CD14-positive monocyte (primary cell): Measurements from ENCODE around the gene CMTM8. TPM values are rescaled to one million over a fixed set of nuclear protein-coding genes. Genes with fewer than 3 reads are reported as not detected.

Experiments used
- DNase-seq, 3 donors: peaks; one replicate each; pipeline ENCODE4 v3.0.0-alpha.2; 2011 to 2022
- H2AFZ ChIP-seq: 2 replicates; pipeline ENCODE4 v1.6.0; 2012; ENCODE audit warnings: mild to moderate bottlenecking, low read depth, low read length, inconsistent platforms; ENCODE audit not compliant: insufficient read depth, poor library complexity, severe bottlenecking
- H3K27ac ChIP-seq, 2 donors: 1 replicate in 1 of 2; 2 replicates in 1 of 2; pipeline ENCODE4 v1.5.1; 2012 to 2013; ENCODE audit warnings: low read length in 2 of 2, control low read depth in 1 of 2, inconsistent platforms in 1 of 2, low read depth in 1 of 2, mild to moderate bottlenecking in 1 of 2
- H3K27me3 ChIP-seq, 2 donors: one replicate each; pipeline versions ENCODE4 v1.6.0 to v1.6.1; 2011 to 2013; ENCODE audit warnings: low read length in 2 of 2; ENCODE audit not compliant: control insufficient read depth in 2 of 2, insufficient read depth in 2 of 2
- H3K36me3 ChIP-seq, 2 donors: replicated peaks in 1 of 2; 1 replicate in 1 of 2; 2 replicates in 1 of 2; pipeline versions ENCODE4 v1.5.1 to v1.6.1; 2012 to 2013; ENCODE audit warnings: low read length in 2 of 2, control low read depth in 1 of 2, inconsistent platforms in 1 of 2, mild to moderate bottlenecking in 1 of 2; ENCODE audit not compliant: insufficient read depth in 2 of 2, control insufficient read depth in 1 of 2
- H3K4me1 ChIP-seq, 2 donors: 1 replicate in 1 of 2; 2 replicates in 1 of 2; pipeline versions ENCODE4 v1.5.1 to v1.6.1; 2012 to 2013; ENCODE audit warnings: low read length in 2 of 2, control low read depth in 1 of 2, inconsistent platforms in 1 of 2, mild to moderate bottlenecking in 1 of 2, moderate library complexity in 1 of 2; ENCODE audit not compliant: insufficient read depth in 2 of 2, control insufficient read depth in 1 of 2
- H3K4me2 ChIP-seq: replicated peaks from 2 replicates; pipeline ENCODE3; 2012; ENCODE audit warnings: low read length, moderate library complexity, mild to moderate bottlenecking; ENCODE audit not compliant: poor library complexity, severe bottlenecking; ENCODE audit errors: extremely low read depth
- H3K4me3 ChIP-seq, 3 experiments: fragments of 200-600 bp in 1 of 3; sonication (generic) in 1 of 3; replicated peaks in 1 of 3; 1 replicate in 2 of 3; 2 replicates in 1 of 3; pipeline ENCODE4 v1.5.1; 2011 to 2013; ENCODE audit warnings: low read length in 3 of 3, mild to moderate bottlenecking in 3 of 3, control low read depth in 2 of 3, low read depth in 2 of 3, inconsistent platforms in 1 of 3, moderate library complexity in 1 of 3
- H3K79me2 ChIP-seq: 2 replicates; pipeline ENCODE4 v1.6.0; 2012; ENCODE audit warnings: mild to moderate bottlenecking, control low read depth, inconsistent platforms, low read length, moderate library complexity; ENCODE audit not compliant: insufficient read depth
- H3K9ac ChIP-seq: 2 replicates; pipeline ENCODE4 v1.6.0; 2017; ENCODE audit warnings: low read length, mild to moderate bottlenecking; ENCODE audit not compliant: insufficient read depth, poor library complexity, severe bottlenecking
- H3K9me3 ChIP-seq, 2 donors: replicated peaks in 1 of 2; 1 replicate in 1 of 2; 2 replicates in 1 of 2; pipeline versions ENCODE4 v1.5.1 to v1.6.1; 2012 to 2013; ENCODE audit warnings: low read length in 2 of 2, control low read depth in 1 of 2; ENCODE audit not compliant: control insufficient read depth in 1 of 2, insufficient read depth in 1 of 2
- H4K20me1 ChIP-seq: 2 replicates; pipeline ENCODE4 v1.6.0; 2012; ENCODE audit warnings: mild to moderate bottlenecking, low read length, control low read depth, moderate library complexity; ENCODE audit not compliant: insufficient read depth
- H3K27ac Mint-ChIP-seq, 7 donors: one replicate each; pipeline ENCODE4 v1.8.0; 2020; ENCODE audit warnings: mild to moderate bottlenecking in 7 of 7, mixed read lengths in 7 of 7, moderate library complexity in 6 of 7, inconsistent platforms in 2 of 7
- H3K27me3 Mint-ChIP-seq, 3 donors: one replicate each; pipeline ENCODE4 v1.8.0; 2021 to 2022; ENCODE audit warnings: low read depth in 3 of 3, mild to moderate bottlenecking in 3 of 3, mixed read lengths in 3 of 3, moderate library complexity in 3 of 3, inconsistent platforms in 1 of 3
- H3K36me3 Mint-ChIP-seq, 2 donors: one replicate each; pipeline ENCODE4 v1.8.0; 2020; ENCODE audit warnings: mixed read lengths in 2 of 2, inconsistent platforms in 1 of 2, mild to moderate bottlenecking in 1 of 2
- H3K4me1 Mint-ChIP-seq: one replicate; pipeline ENCODE4 v1.8.0; 2020; ENCODE audit warnings: mild to moderate bottlenecking, mixed read lengths
- H3K4me3 Mint-ChIP-seq, 2 donors: one replicate each; pipeline ENCODE4 v1.8.0; 2020; ENCODE audit warnings: mild to moderate bottlenecking in 2 of 2, mixed read lengths in 2 of 2, moderate library complexity in 1 of 2
- H3K9me3 Mint-ChIP-seq, 7 donors: one replicate each; pipeline ENCODE4 v1.8.0; 2020 to 2022; ENCODE audit warnings: mixed read lengths in 7 of 7, mild to moderate bottlenecking in 6 of 7, moderate library complexity in 6 of 7, inconsistent platforms in 2 of 7
- WGBS: methylation state at CpG from one replicate; pipeline ENCODE4 v1.1.5; 2013; ENCODE audit warnings: missing lambda C conversion rate; ENCODE audit not compliant: insufficient coverage; 5-methylcytosine and 5-hydroxymethylcytosine counted together
- intact Hi-C, 2 donors: fragments of 100-400 bp; cut with micrococcal nuclease; formaldehyde crosslinking; loops; one replicate each; pipeline versions ENCODE4 v1.15.0 to v1.15.1; 2023
- polyA plus RNA-seq, 3 donors: library from polyadenylated mRNA; depleted of rRNA in 1 of 3; unstranded in 2 of 3; stranded (reverse) in 1 of 3; fragments of 300-500 nt in 2 of 3; fragments of >200 nt in 1 of 3; fragmentation: Illumina TruSeq in 2 of 3; gene quantifications; 1 replicate in 2 of 3; 2 replicates in 1 of 3; pipeline ENCODE4 v1.2.3, GENCODE V29; 2012 to 2021
- TF ChIP-seq, protein P1 (sequence below): fragments of 200-600 bp; IDR thresholded peaks from one replicate; pipeline ENCODE4 v1.8.0; 2022; ENCODE audit warnings: antibody characterized with exemption, mild to moderate bottlenecking

Gene CMTM8
- polyA plus RNA-seq, 3 donors: 0.46 to 2.5 (median 0.94) TPM

- peaks cover 0 to 9% (median 5%) of the 10 kb centered on the region in 3 donors for H3K27me3 Mint-ChIP-seq
- TF ChIP-seq, protein P1, sequence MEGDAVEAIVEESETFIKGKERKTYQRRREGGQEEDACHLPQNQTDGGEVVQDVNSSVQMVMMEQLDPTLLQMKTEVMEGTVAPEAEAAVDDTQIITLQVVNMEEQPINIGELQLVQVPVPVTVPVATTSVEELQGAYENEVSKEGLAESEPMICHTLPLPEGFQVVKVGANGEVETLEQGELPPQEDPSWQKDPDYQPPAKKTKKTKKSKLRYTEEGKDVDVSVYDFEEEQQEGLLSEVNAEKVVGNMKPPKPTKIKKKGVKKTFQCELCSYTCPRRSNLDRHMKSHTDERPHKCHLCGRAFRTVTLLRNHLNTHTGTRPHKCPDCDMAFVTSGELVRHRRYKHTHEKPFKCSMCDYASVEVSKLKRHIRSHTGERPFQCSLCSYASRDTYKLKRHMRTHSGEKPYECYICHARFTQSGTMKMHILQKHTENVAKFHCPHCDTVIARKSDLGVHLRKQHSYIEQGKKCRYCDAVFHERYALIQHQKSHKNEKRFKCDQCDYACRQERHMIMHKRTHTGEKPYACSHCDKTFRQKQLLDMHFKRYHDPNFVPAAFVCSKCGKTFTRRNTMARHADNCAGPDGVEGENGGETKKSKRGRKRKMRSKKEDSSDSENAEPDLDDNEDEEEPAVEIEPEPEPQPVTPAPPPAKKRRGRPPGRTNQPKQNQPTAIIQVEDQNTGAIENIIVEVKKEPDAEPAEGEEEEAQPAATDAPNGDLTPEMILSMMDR: no peak
- no peaks in the 10 kb centered on the region for H3K4me1 Mint-ChIP-seq
- no peak for DNase-seq
- no peaks in the 10 kb centered on the region for H4K20me1 ChIP-seq
- H3K36me3 Mint-ChIP-seq: no peaks in the 10 kb centered on the region
- no peak overlapping the region for H3K9ac ChIP-seq
- intact Hi-C loops: no loop called here
- H3K36me3 ChIP-seq: no peaks in the 10 kb centered on the region
- H3K27ac ChIP-seq: no peak overlapping the region
- H3K27me3 ChIP-seq: no peaks in the 10 kb centered on the region
- H2AFZ ChIP-seq: no peak overlapping the region
- no peak overlapping the region for H3K4me3 Mint-ChIP-seq
- H3K4me2 ChIP-seq: no peak overlapping the region
- H3K4me3 ChIP-seq: no peak overlapping the region
- H3K79me2 ChIP-seq: no peaks in the 10 kb centered on the region
- no peaks in the 10 kb centered on the region for H3K9me3 Mint-ChIP-seq
- no peak overlapping the region for H3K27ac Mint-ChIP-seq
- H3K9me3 ChIP-seq: no peaks in the 10 kb centered on the region
- H3K4me1 ChIP-seq: no peaks in the 10 kb centered on the region
These were observed 99.0 kb downstream of the CMTM8 start for GRCh38 chr3:32337505-32337904.

DNA sequence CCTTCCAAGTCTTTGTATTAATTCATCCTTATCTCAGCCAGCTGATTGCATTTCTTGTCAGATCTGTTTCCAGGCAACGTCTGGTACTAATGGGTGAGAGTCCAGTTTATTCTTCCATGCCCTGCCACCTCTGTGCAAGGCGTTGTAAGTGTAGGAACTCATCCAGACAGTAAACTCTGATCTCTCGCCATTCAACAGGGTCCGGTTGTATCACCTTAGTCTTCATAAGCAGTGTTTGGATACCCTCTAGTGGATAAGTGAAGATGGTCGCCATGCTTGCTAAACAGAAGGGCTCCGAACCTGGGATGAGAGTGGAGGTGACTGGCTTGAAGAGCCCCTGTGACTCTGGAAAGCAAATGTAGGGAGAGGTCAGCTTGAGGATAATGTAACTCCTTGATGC is 101.6 kb downstream of the CMTM8 start:
- WGBS: 64% methylated on average over 4 of the region's 6 CpGs
- Mint-ChIP-seq H3K4me3 (no peak overlapping the region), H3K9me3 (no peaks in the 10 kb centered on the region), H3K27me3 (peaks cover 0 to 10% (median 3%) of the 10 kb centered on the region in 3 donors), H3K27ac (no peak overlapping the region), H3K4me1 (no peaks in the 10 kb centered on the region), H3K36me3 (no peaks in the 10 kb centered on the region)
- intact Hi-C loops: no loop called here
- TF ChIP-seq, protein P1: no peak
- no peak overlapping the region for H3K4me2 ChIP-seq
- no peak overlapping the region for H3K27ac ChIP-seq
- peak in 1 of 3 donors; percentile 0 for DNase-seq
- H3K9ac ChIP-seq: no peak overlapping the region
- no peaks in the 10 kb centered on the region for H3K79me2 ChIP-seq
- no peaks in the 10 kb centered on the region for H3K9me3 ChIP-seq
- no peaks in the 10 kb centered on the region for H4K20me1 ChIP-seq
- no peak overlapping the region for H2AFZ ChIP-seq
- H3K36me3 ChIP-seq: no peaks in the 10 kb centered on the region
- no peaks in the 10 kb centered on the region for H3K4me1 ChIP-seq
- H3K27me3 ChIP-seq: no peaks in the 10 kb centered on the region
- H3K4me3 ChIP-seq: no peak overlapping the region
